ENCODE measurements around the gene ASTN2. TPM values are rescaled to one million over a fixed set of nuclear protein-coding genes. Genes with fewer than 3 reads are reported as not detected.

The ASTN2 gene
- total RNA-seq, 2 donors from 2014 or later: 3.1 to 4.9 TPM

GRCh38 chr9:116572095-116572748 is 842.6 kb downstream of the ASTN2 start:
- intact Hi-C loops (cut with DNase I, micrococcal nuclease): loop anchor here in 1 of 2 donors (5.0 kb wide), 1 partner anchor 980 kb away; no protein-coding TSS in a partner anchor
- DNase-seq: peak; percentile 75 to 86
- peak; percentile 80 for ATAC-seq

GRCh38 chr9:116569111-116569510 is 845.7 kb downstream of the ASTN2 start:
- ATAC-seq: no peak
- intact Hi-C loops (cut with DNase I, micrococcal nuclease): loop anchor here in 1 of 2 donors (5.0 kb wide), 1 partner anchor 422 kb away; no protein-coding TSS in a partner anchor
- DNase-seq: no peak

GRCh38 chr9:116566677-116567488 is 848.0 kb downstream of the ASTN2 start:
- intact Hi-C loops (cut with DNase I, micrococcal nuclease): loop anchor here in 1 of 2 donors (5.0 kb wide), 1 partner anchor 420 kb away; no protein-coding TSS in a partner anchor
- DNase-seq: peak; percentile 23 to 44
- peak; percentile 96 for ATAC-seq

- intact Hi-C loops (cut with DNase I, micrococcal nuclease): loop anchor here in 1 of 2 donors (5.0 kb wide), 1 partner anchor 419 kb away; no protein-coding TSS in a partner anchor
Observed at GRCh38 chr9:116565986-116566385, 848.9 kb downstream of the ASTN2 start.

GRCh38 chr9:116564266-116564793 is 850.5 kb downstream of the ASTN2 start:
- intact Hi-C loops (cut with DNase I, micrococcal nuclease): no loop called here
- ATAC-seq (no peak), DNase-seq (no peak)

More at GRCh38 chr9:116565986-116566385, 848.9 kb downstream of the ASTN2 start:
- ATAC-seq: no peak
- no peak for DNase-seq

- intact Hi-C loops (cut with DNase I, micrococcal nuclease): no loop called here
- ATAC-seq (no peak), DNase-seq (no peak)
Observed at GRCh38 chr9:116558818-116559540, 855.9 kb downstream of the ASTN2 start.

- ATAC-seq (no peak), DNase-seq (no peak)
Observed at GRCh38 chr9:116558035-116558434, 856.8 kb downstream of the ASTN2 start.

GRCh38 chr9:116555556-116556155 is 859.2 kb downstream of the ASTN2 start:
- intact Hi-C loops (cut with DNase I, micrococcal nuclease): no loop called here
- no peak for ATAC-seq
- no peak for DNase-seq

More at GRCh38 chr9:116558035-116558434, 856.8 kb downstream of the ASTN2 start:
- intact Hi-C loops (cut with DNase I, micrococcal nuclease): no loop called here

- ATAC-seq: no peak
- no peak for DNase-seq
- intact Hi-C loops (cut with DNase I, micrococcal nuclease): no loop called here
Observed at GRCh38 chr9:116555119-116555518, 859.7 kb downstream of the ASTN2 start.

- ATAC-seq (no peak), DNase-seq (no peak)
- intact Hi-C loops (cut with DNase I, micrococcal nuclease): no loop called here
Observed at GRCh38 chr9:116550696-116551436, 864.0 kb downstream of the ASTN2 start.

- intact Hi-C loops (cut with DNase I, micrococcal nuclease): no loop called here
- no peak for ATAC-seq
- DNase-seq: no peak
Observed at GRCh38 chr9:116549786-116550660, 864.8 kb downstream of the ASTN2 start.

GRCh38 chr9:116549061-116549664 is 865.7 kb downstream of the ASTN2 start:
- DNase-seq (peak; percentile 23 to 59), ATAC-seq (peak; percentile 60)
- intact Hi-C loops (cut with DNase I, micrococcal nuclease): no loop called here

GRCh38 chr9:116547729-116548426 is 867.0 kb downstream of the ASTN2 start:
- intact Hi-C loops (cut with DNase I, micrococcal nuclease): no loop called here
- DNase-seq (no peak), ATAC-seq (peak; percentile 47)

GRCh38 chr9:116546711-116547581 is 867.9 kb downstream of the ASTN2 start:
- intact Hi-C loops (cut with DNase I, micrococcal nuclease): no loop called here
- no peak for DNase-seq
- ATAC-seq: peak; percentile 92

- intact Hi-C loops (cut with DNase I, micrococcal nuclease): no loop called here
- no peak for ATAC-seq
- no peak for DNase-seq
Observed at GRCh38 chr9:116544896-116545295, 870.0 kb downstream of the ASTN2 start.
